Measurements from ENCODE around the gene CPNE5. TPM values are rescaled to one million over a fixed set of nuclear protein-coding genes. Genes with fewer than 3 reads are reported as not detected.

CPNE5 gene
- total and polyA plus RNA-seq, 2 donors, result 0.57 to 3.4 TPM

DNA sequence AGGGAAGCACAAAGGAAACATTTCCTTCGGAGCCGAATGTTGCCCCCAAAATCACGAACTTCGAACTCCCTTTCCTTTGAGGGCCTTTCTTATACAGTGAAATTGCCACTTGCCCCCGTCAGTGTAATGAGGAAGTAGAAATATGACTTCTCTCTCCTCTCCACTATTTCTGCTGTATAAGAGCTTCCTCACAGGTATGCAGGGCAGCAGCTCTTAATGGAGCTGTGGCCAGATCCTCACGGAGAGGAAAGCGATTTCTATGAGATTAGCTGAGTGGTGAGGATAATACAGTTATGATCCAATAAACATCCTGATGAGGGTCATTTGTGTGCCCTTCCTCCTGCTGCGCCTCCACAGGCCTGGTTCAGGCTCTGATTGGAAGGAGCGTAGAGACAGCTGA, 10.8 kb upstream of the CPNE5 start:
- peaks cover 2 to 4% of the 10 kb centered on the region in 2 donors for H3K9me3 ChIP-seq (ENCODE audit: control insufficient read depth in 2 of 2, insufficient read depth in 1 of 2, low read length in 1 of 2)
- WGBS, result 88% methylated on average over 9 of the region's 9 CpGs
- no peak overlapping the region for H3K4me3 ChIP-seq (ENCODE audit: low read length in 2 of 2)
- H3K4me1 ChIP-seq (ENCODE audit: control insufficient read depth in 2 of 2, insufficient read depth in 2 of 2, low read length in 2 of 2), result peaks cover 0 to 18% of the 10 kb centered on the region in 2 donors
- no peak overlapping the region for H3K27ac ChIP-seq (ENCODE audit: low read depth in 1 of 2, low read length in 1 of 2)
- DNase-seq (ENCODE audit: low read depth in 6 of 9, low spot score in 9 of 9), result no peak
- peaks cover 7 to 25% of the 10 kb centered on the region in 2 donors for H3K36me3 ChIP-seq (ENCODE audit: control insufficient read depth in 2 of 2, insufficient read depth in 2 of 2, low read length in 1 of 2)
- peaks cover 0 to 8% of the 10 kb centered on the region in 2 donors for H3K27me3 ChIP-seq (ENCODE audit: control insufficient read depth in 2 of 2, insufficient read depth in 1 of 2, low read length in 1 of 2)

DNA sequence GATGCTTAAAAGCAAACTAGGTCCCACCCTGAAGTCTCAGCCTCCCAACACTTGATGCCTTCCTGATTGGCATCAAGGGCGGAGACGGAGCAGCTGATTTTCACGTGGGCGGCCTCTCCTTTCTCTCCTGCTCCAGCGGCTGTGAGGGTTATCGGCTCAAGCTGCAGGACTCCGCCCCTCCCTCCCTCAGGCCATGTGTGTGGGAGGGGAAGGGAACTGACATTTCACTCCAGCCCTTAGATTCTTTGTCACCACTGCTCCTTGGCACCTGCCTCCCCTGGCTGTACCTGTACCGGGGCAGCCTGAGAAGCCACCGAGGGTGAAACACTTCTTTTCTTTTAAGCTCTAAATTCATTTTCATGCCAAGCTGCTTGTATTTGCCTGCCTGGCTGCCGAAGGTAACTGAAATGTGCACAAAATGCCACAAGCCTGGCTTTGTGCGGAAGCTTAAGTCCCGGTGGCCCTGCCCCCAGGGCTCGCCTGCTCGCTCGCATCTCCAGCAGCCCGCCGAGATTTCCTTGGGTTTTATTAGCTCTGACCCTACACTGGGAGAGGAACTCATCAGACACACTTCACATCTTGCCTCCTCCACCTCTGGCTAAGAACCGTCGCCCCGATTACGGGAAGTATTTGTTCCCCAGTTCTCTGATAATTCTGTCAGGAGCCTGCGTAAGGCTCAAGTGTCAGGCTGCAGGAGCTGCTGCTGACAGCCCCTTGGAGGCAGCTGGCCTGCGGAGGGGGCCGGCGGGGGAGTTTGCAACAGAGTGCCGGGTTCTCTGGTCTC, 9.6 kb upstream of the CPNE5 start:
- Histone ChIP-seq H3K36me3 (ENCODE audit: control insufficient read depth in 2 of 2, insufficient read depth in 2 of 2, low read length in 1 of 2) (peaks cover 7 to 15% of the 10 kb centered on the region in 2 donors), H3K27me3 (ENCODE audit: control insufficient read depth in 2 of 2, insufficient read depth in 1 of 2, low read length in 1 of 2) (peaks cover 0 to 8% of the 10 kb centered on the region in 2 donors), H3K4me1 (ENCODE audit: control insufficient read depth in 2 of 2, insufficient read depth in 2 of 2, low read length in 2 of 2) (peaks cover 0 to 18% of the 10 kb centered on the region in 2 donors), H3K27ac (ENCODE audit: low read depth in 1 of 2, low read length in 1 of 2) (no peak overlapping the region), H3K4me3 (ENCODE audit: low read length in 2 of 2) (no peak overlapping the region), H3K9me3 (ENCODE audit: control insufficient read depth in 2 of 2, insufficient read depth in 1 of 2, low read length in 1 of 2) (peaks cover 2 to 4% of the 10 kb centered on the region in 2 donors)
- DNase-seq (ENCODE audit: low read depth in 6 of 9, low spot score in 9 of 9), result peak in 2 of 9 donors; percentile 23 to 49
- 34% methylated on average over 26 of the region's 26 CpGs for WGBS

- no peak overlapping the region for H3K4me3 ChIP-seq (ENCODE audit: low read length in 2 of 2)
- peaks cover 2 to 4% of the 10 kb centered on the region in 2 donors for H3K9me3 ChIP-seq (ENCODE audit: control insufficient read depth in 2 of 2, insufficient read depth in 1 of 2, low read length in 1 of 2)
- DNase-seq (ENCODE audit: low read depth in 6 of 9, low spot score in 9 of 9), result no peak
- H3K27ac ChIP-seq (ENCODE audit: low read depth in 1 of 2, low read length in 1 of 2), result no peak overlapping the region
- H3K36me3 ChIP-seq (ENCODE audit: control insufficient read depth in 2 of 2, insufficient read depth in 2 of 2, low read length in 1 of 2), result peaks cover 2 to 8% of the 10 kb centered on the region in 2 donors
- peaks cover 0 to 8% of the 10 kb centered on the region in 2 donors for H3K27me3 ChIP-seq (ENCODE audit: control insufficient read depth in 2 of 2, insufficient read depth in 1 of 2, low read length in 1 of 2)
- WGBS, result 97% methylated on average over 6 of the region's 6 CpGs
- peaks cover 0 to 18% of the 10 kb centered on the region in 2 donors for H3K4me1 ChIP-seq (ENCODE audit: control insufficient read depth in 2 of 2, insufficient read depth in 2 of 2, low read length in 2 of 2)
These were observed 8.7 kb upstream of the CPNE5 start for GRCh38 chr6:36847991-36848390.

DNA sequence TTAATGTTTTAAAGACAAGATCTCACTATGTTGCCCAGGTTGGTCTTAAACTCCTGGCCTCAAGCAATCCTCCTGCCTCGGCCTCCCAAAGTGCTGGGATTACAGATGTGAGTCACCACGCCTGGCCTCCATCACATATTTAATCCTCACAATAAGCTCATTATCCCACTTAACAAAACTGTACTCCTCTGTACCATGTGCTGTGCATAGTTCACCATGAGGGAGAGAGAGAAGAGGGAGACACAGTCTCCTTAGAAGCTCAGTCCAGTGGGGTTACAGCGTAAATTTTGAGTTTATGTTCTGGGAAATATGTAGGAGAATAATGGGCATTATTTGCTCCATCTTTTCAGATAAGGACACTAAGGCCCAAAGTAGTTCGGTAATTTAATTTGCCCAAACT, 7.9 kb upstream of the CPNE5 start:
- no peaks in the 10 kb centered on the region for H3K36me3 ChIP-seq (ENCODE audit: control insufficient read depth in 2 of 2, insufficient read depth in 2 of 2, low read length in 1 of 2)
- H3K9me3 ChIP-seq (ENCODE audit: control insufficient read depth in 2 of 2, insufficient read depth in 1 of 2, low read length in 1 of 2), result peaks cover 2 to 4% of the 10 kb centered on the region in 2 donors
- H3K27ac ChIP-seq (ENCODE audit: low read depth in 1 of 2, low read length in 1 of 2), result no peak overlapping the region
- H3K4me1 ChIP-seq (ENCODE audit: control insufficient read depth in 2 of 2, insufficient read depth in 2 of 2, low read length in 2 of 2), result peaks cover 0 to 15% of the 10 kb centered on the region in 2 donors
- peaks cover 0 to 8% of the 10 kb centered on the region in 2 donors for H3K27me3 ChIP-seq (ENCODE audit: control insufficient read depth in 2 of 2, insufficient read depth in 1 of 2, low read length in 1 of 2)
- 97% methylated on average over 4 of the region's 4 CpGs for WGBS
- no peak overlapping the region for H3K4me3 ChIP-seq (ENCODE audit: low read length in 2 of 2)
- no peak for DNase-seq (ENCODE audit: low read depth in 6 of 9, low spot score in 9 of 9)

DNA sequence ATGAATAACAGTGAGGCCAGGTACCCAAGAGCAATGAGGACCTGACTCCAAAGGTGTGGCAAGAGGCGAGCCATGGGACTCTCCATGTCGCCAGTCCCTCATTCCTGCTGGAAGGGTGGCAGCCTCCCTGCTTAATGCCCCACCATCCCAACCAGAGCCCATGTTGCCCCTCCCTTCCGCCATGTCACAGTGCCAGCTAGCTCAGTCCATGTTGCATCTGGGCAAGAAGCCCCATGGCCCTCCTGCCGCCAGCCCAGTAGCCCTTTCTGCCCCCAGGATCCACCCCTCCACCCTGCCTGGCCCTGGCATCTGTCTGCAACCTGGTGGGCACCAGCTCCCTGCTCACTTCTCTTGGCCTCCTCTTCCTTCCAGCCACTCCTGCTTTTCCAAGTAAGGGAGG, 6.0 kb upstream of the CPNE5 start:
- over 99% methylated on average over 4 of the region's 4 CpGs for WGBS
- no peaks in the 10 kb centered on the region for H3K36me3 ChIP-seq (ENCODE audit: control insufficient read depth in 2 of 2, insufficient read depth in 2 of 2, low read length in 1 of 2)
- no peak for DNase-seq (ENCODE audit: low read depth in 6 of 9, low spot score in 9 of 9)

DNA sequence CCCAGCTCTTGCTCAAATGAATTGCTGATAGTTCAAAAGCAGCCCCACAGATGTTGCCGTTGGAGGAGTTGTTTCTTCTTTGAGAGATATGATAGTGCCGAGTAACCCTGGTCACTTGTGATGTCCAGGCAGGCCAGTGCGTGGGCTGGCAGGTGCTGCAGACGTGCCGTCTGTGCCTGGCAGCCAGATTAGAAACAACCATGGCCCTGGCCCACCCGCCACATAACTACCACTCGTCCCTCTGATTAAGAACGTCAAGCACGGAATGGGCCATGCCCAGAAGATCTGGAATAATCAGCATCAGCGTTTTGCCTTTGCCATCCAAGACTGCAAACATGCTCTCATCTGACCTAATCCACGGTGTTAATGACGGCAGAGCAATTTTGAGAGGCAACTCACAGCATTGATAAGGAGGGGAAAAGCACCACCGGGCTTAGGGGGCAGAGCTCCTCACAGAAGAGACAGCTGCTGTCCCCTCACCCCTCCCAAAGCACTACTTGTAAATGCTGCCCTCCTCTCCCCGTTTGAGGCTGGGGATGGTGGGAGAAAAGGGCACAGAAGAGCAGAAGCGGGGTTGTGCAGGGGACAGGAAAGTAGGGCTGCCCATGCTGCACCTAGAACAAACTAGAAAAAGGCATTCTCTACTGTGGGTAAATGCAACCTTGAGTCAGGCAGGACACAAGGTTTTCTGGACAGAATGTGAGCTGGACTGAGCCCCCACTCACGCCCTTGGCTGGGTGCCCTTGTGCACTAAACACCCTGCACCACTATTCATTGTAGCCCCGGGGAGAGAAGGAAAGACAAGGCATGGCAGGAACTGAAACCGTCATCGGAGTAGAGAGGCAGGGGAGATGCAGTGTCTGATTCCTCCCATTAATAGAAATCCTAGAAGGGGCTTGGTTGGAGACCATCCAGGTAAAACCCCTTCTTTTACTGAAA, 5.3 kb upstream of the CPNE5 start:
- Histone ChIP-seq H3K36me3 (ENCODE audit: control insufficient read depth in 2 of 2, insufficient read depth in 2 of 2, low read length in 1 of 2) (no peaks in the 10 kb centered on the region), H3K27me3 (ENCODE audit: control insufficient read depth in 2 of 2, insufficient read depth in 1 of 2, low read length in 1 of 2) (peaks cover 13 to 26% of the 10 kb centered on the region in 2 donors), H3K4me1 (ENCODE audit: control insufficient read depth in 2 of 2, insufficient read depth in 2 of 2, low read length in 2 of 2) (peaks cover 11 to 27% of the 10 kb centered on the region in 2 donors), H3K27ac (ENCODE audit: low read depth in 1 of 2, low read length in 1 of 2) (no peak overlapping the region), H3K9me3 (ENCODE audit: control insufficient read depth in 2 of 2, insufficient read depth in 1 of 2, low read length in 1 of 2) (peaks cover 0 to 1% of the 10 kb centered on the region in 2 donors), H3K4me3 (ENCODE audit: low read length in 2 of 2) (no peak overlapping the region)
- 91% methylated on average over 19 of the region's 19 CpGs for WGBS
- DNase-seq (ENCODE audit: low read depth in 6 of 9, low spot score in 9 of 9), result no peak

More for the DNA sequence above, 6.0 kb upstream of the CPNE5 start:
- Histone ChIP-seq H3K4me1 (ENCODE audit: control insufficient read depth in 2 of 2, insufficient read depth in 2 of 2, low read length in 2 of 2) (peaks cover 4 to 25% of the 10 kb centered on the region in 2 donors), H3K9me3 (ENCODE audit: control insufficient read depth in 2 of 2, insufficient read depth in 1 of 2, low read length in 1 of 2) (no peaks in the 10 kb centered on the region), H3K27me3 (ENCODE audit: control insufficient read depth in 2 of 2, insufficient read depth in 1 of 2, low read length in 1 of 2) (peaks cover 7 to 22% of the 10 kb centered on the region in 2 donors), H3K4me3 (ENCODE audit: low read length in 2 of 2) (no peak overlapping the region), H3K27ac (ENCODE audit: low read depth in 1 of 2, low read length in 1 of 2) (no peak overlapping the region)

- 97% methylated on average over 4 of the region's 4 CpGs for WGBS
- no peaks in the 10 kb centered on the region for H3K36me3 ChIP-seq (ENCODE audit: control insufficient read depth in 2 of 2, insufficient read depth in 2 of 2, low read length in 1 of 2)
- no peak for DNase-seq (ENCODE audit: low read depth in 6 of 9, low spot score in 9 of 9)
- peaks cover 24 to 37% of the 10 kb centered on the region in 2 donors for H3K27me3 ChIP-seq (ENCODE audit: control insufficient read depth in 2 of 2, insufficient read depth in 1 of 2, low read length in 1 of 2)
- H3K4me1 ChIP-seq (ENCODE audit: control insufficient read depth in 2 of 2, insufficient read depth in 2 of 2, low read length in 2 of 2), result peaks cover 11 to 21% of the 10 kb centered on the region in 2 donors
- no peak overlapping the region for H3K27ac ChIP-seq (ENCODE audit: low read depth in 1 of 2, low read length in 1 of 2)
- peaks cover 0 to 1% of the 10 kb centered on the region in 2 donors for H3K9me3 ChIP-seq (ENCODE audit: control insufficient read depth in 2 of 2, insufficient read depth in 1 of 2, low read length in 1 of 2)
- H3K4me3 ChIP-seq (ENCODE audit: low read length in 2 of 2), result no peak overlapping the region
These were observed 3.9 kb upstream of the CPNE5 start for GRCh38 chr6:36843170-36843569.

- WGBS, result 98% methylated on average over 2 of the region's 2 CpGs
- no peak for DNase-seq (ENCODE audit: low read depth in 6 of 9, low spot score in 9 of 9)
- H3K27ac ChIP-seq (ENCODE audit: low read depth in 1 of 2, low read length in 1 of 2), result no peak overlapping the region
- peaks cover 27 to 50% of the 10 kb centered on the region in 2 donors for H3K27me3 ChIP-seq (ENCODE audit: control insufficient read depth in 2 of 2, insufficient read depth in 1 of 2, low read length in 1 of 2)
- H3K9me3 ChIP-seq (ENCODE audit: control insufficient read depth in 2 of 2, insufficient read depth in 1 of 2, low read length in 1 of 2), result peaks cover 0 to 1% of the 10 kb centered on the region in 2 donors
- peaks cover 11 to 25% of the 10 kb centered on the region in 2 donors for H3K4me1 ChIP-seq (ENCODE audit: control insufficient read depth in 2 of 2, insufficient read depth in 2 of 2, low read length in 2 of 2)
- H3K36me3 ChIP-seq (ENCODE audit: control insufficient read depth in 2 of 2, insufficient read depth in 2 of 2, low read length in 1 of 2), result no peaks in the 10 kb centered on the region
- H3K4me3 ChIP-seq (ENCODE audit: low read length in 2 of 2), result no peak overlapping the region
These were observed 2.5 kb upstream of the CPNE5 start for GRCh38 chr6:36841756-36842155.

Data from thymus (tissue), 11 donors.